Measurements from ENCODE around the gene PPM1M.
A peak's percentile ranks its signal among the peaks of the same experiment; 100 is the strongest.

The PPM1M gene

GRCh38 chr3:52297242-52298148 lies 51.9 kb downstream of the PPM1M start:
- no peak for ATAC-seq
- TF ChIP-seq ZNF8 (CRISPR knock-in tag; IDR thresholded peaks at IDR 0.05) (no peak), ARNTL (CRISPR knock-in tag; IDR thresholded peaks at IDR 0.05; ENCODE audit: borderline replicate concordance, low read depth) (no peak)

GRCh38 chr3:52298149-52299098 lies 52.9 kb downstream of the PPM1M start:
- no peak for TF ChIP-seq ZNF8 (CRISPR knock-in tag; IDR thresholded peaks at IDR 0.05)
- no peak for TF ChIP-seq TOX (CRISPR knock-in tag; IDR thresholded peaks at IDR 0.05; ENCODE audit: borderline replicate concordance)
- ATAC-seq, result peak; percentile 14; the same call in 2 of the 3 replicates

- no peak for TF ChIP-seq ZC3H10 (CRISPR knock-in tag; IDR thresholded peaks at IDR 0.05)
- peak; percentile 3 for ATAC-seq
Observed at GRCh38 chr3:52299247-52299878, 53.8 kb downstream of the PPM1M start.

Data from SK-N-SH treated with all-trans-retinoic acid at 6 μM for 48 hours (cell line).